Endothelial cell (in vitro differentiated cells): ENCODE data around the gene RNF6. TPM values are rescaled to one million over a fixed set of nuclear protein-coding genes. Genes with fewer than 3 reads are reported as not detected.

Experiments used
- DNase-seq: peaks from one replicate; pipeline ENCODE4 v3.0.0; 2021; ENCODE audit warnings: low spot score
- H3K27ac Mint-ChIP-seq: one replicate; pipeline ENCODE4 v1.8.0; 2021; ENCODE audit warnings: mixed read lengths, inconsistent platforms; ENCODE audit not compliant: unreplicated experiment
- H3K27me3 Mint-ChIP-seq: one replicate; pipeline ENCODE4 v1.8.0; 2021; ENCODE audit warnings: mild to moderate bottlenecking, moderate library complexity, mixed read lengths, inconsistent platforms; ENCODE audit not compliant: unreplicated experiment
- H3K36me3 Mint-ChIP-seq: one replicate; pipeline ENCODE4 v1.8.0; 2021; ENCODE audit warnings: mild to moderate bottlenecking, low read depth, mixed read lengths, inconsistent platforms; ENCODE audit not compliant: unreplicated experiment
- H3K4me1 Mint-ChIP-seq: one replicate; pipeline ENCODE4 v1.8.0; 2021; ENCODE audit warnings: mild to moderate bottlenecking, mixed read lengths, inconsistent platforms; ENCODE audit not compliant: unreplicated experiment
- H3K4me3 Mint-ChIP-seq: one replicate; pipeline ENCODE4 v1.8.0; 2021; ENCODE audit warnings: mild to moderate bottlenecking, mixed read lengths, inconsistent platforms; ENCODE audit not compliant: unreplicated experiment
- H3K9me3 Mint-ChIP-seq: one replicate; pipeline ENCODE4 v1.8.0; 2021; ENCODE audit warnings: mixed read lengths, inconsistent platforms; ENCODE audit not compliant: unreplicated experiment
- long read RNA-seq: library from polyadenylated mRNA; unstranded; transcript quantifications from one replicate; pipeline ENCODE4 v2.0.0, GENCODE V29; 2020; ENCODE audit not compliant: unreplicated experiment
- total RNA-seq: library from RNA; stranded (reverse); fragmentation: NEBNext Ultra II Directional; extraction: Animal tissue kit (Norgen Biotek cat#: 25700); gene quantifications from one replicate; pipeline ENCODE4 v1.2.1, GENCODE V29; 2021; ENCODE audit not compliant: unreplicated experiment
- TF ChIP-seq, protein P1 (sequence below): fragments of 200-600 bp; sonication (generic); IDR thresholded peaks from one replicate; pipeline ENCODE4 v1.5.0; 2021; ENCODE audit warnings: antibody characterized with exemption; ENCODE audit not compliant: unreplicated experiment

Gene RNF6
- total RNA-seq: 20.2 TPM
- long read RNA-seq, partial matches to known transcripts: 1 of 5 reads
- long read RNA-seq, other reads (novel, unspliced or antisense): 0 of 5 reads

GRCh38 chr13:26221721-26222519 lies at the start of gene RNF6:
TSS of gene RNF6 (minus strand) at chr13:26222314. CDS start at chr13:26219649, 2,665 bp downstream.
- Mint-ChIP-seq H3K27ac (peak within 1 kb of the TSS; percentile 100), H3K4me1 (peaks cover 23% of the 10 kb centered on the region), H3K36me3 (peaks cover 20% of the 10 kb centered on the region), H3K9me3 (no peaks in the 10 kb centered on the region), H3K4me3 (peak within 1 kb of the TSS; percentile 100), H3K27me3 (peaks cover 14% of the 10 kb centered on the region)
- TF ChIP-seq, protein P1, sequence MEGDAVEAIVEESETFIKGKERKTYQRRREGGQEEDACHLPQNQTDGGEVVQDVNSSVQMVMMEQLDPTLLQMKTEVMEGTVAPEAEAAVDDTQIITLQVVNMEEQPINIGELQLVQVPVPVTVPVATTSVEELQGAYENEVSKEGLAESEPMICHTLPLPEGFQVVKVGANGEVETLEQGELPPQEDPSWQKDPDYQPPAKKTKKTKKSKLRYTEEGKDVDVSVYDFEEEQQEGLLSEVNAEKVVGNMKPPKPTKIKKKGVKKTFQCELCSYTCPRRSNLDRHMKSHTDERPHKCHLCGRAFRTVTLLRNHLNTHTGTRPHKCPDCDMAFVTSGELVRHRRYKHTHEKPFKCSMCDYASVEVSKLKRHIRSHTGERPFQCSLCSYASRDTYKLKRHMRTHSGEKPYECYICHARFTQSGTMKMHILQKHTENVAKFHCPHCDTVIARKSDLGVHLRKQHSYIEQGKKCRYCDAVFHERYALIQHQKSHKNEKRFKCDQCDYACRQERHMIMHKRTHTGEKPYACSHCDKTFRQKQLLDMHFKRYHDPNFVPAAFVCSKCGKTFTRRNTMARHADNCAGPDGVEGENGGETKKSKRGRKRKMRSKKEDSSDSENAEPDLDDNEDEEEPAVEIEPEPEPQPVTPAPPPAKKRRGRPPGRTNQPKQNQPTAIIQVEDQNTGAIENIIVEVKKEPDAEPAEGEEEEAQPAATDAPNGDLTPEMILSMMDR: no peak
- DNase-seq: peak; percentile 77

DNA sequence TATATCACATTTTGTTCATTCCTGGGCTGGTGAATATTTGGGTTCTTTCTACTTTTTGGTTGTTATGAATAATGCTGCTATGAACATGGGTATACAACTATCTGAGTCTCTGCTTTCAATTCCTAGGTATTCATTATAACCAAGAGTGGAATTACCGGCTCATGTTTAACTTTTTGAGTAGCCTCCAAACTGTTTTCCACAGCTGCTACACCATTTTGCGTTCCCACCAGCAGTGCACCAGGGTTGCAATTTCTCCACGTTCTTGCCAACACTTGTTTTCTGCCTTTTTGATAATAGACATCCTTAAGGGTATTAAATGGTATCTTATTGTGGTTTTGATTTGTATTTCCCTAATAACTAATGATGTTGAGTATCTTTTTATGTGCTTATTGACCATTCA lies 48.6 kb upstream of the RNF6 start:
- H3K27ac Mint-ChIP-seq: no peak overlapping the region
- DNase-seq: no peak
- TF ChIP-seq, protein P1: no peak
- no peaks in the 10 kb centered on the region for H3K27me3 Mint-ChIP-seq
- no peaks in the 10 kb centered on the region for H3K36me3 Mint-ChIP-seq
- no peak overlapping the region for H3K4me3 Mint-ChIP-seq
- peaks cover 6% of the 10 kb centered on the region for H3K4me1 Mint-ChIP-seq
- H3K9me3 Mint-ChIP-seq: no peaks in the 10 kb centered on the region

GRCh38 chr13:26266311-26266710 lies 44.2 kb upstream of the RNF6 start:
- no peak overlapping the region for H3K4me3 Mint-ChIP-seq
- H3K36me3 Mint-ChIP-seq: no peaks in the 10 kb centered on the region
- no peak for DNase-seq
- no peaks in the 10 kb centered on the region for H3K27me3 Mint-ChIP-seq
- TF ChIP-seq, protein P1: no peak
- no peaks in the 10 kb centered on the region for H3K9me3 Mint-ChIP-seq
- H3K4me1 Mint-ChIP-seq: peaks cover 7% of the 10 kb centered on the region
- no peak overlapping the region for H3K27ac Mint-ChIP-seq

- no peak overlapping the region for H3K4me3 Mint-ChIP-seq
- H3K9me3 Mint-ChIP-seq: no peaks in the 10 kb centered on the region
- no peaks in the 10 kb centered on the region for H3K27me3 Mint-ChIP-seq
- no peak overlapping the region for H3K27ac Mint-ChIP-seq
- no peaks in the 10 kb centered on the region for H3K36me3 Mint-ChIP-seq
- H3K4me1 Mint-ChIP-seq: peaks cover 12% of the 10 kb centered on the region
- TF ChIP-seq, protein P1: no peak
- no peak for DNase-seq
Observed at GRCh38 chr13:26262156-26262555, 40.0 kb upstream of the RNF6 start.

DNA sequence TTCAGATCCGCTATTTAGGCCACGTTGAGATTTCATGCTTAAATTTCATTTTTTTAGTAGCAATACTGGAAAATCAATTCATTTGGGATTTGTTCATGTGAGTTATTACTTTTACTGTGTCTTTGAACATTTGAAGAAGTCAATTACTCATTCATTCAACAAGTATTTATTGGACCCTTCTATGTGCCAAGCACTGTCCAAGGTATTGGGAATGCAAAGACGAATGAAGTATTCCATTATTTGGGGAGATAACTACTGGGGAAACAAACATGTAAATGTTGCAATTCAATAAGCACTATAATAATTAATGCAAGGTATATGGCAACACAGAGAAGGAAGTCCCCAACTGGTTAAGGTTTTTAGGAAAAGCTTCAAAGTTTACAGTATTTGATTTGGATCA lies 37.5 kb upstream of the RNF6 start:
- Mint-ChIP-seq H3K4me1 (peaks cover 19% of the 10 kb centered on the region), H3K27me3 (no peaks in the 10 kb centered on the region), H3K9me3 (no peaks in the 10 kb centered on the region), H3K36me3 (no peaks in the 10 kb centered on the region), H3K4me3 (no peak overlapping the region), H3K27ac (no peak overlapping the region)
- DNase-seq: no peak
- TF ChIP-seq, protein P1: no peak
